Sigmoid colon (tissue), 4 donors: Measurements from ENCODE around the gene SYT11.

Experiments
- POLR2AphosphoS5 ChIP-seq, 4 donors: sonication (generic); formaldehyde crosslinking; IDR thresholded peaks; one replicate each; pipeline ENCODE4 v1.6.1; 2017; ENCODE audit warnings: antibody characterized with exemption in 4 of 4
- TF ChIP-seq, protein P1 (sequence below), 4 experiments: fragments of 450-650 bp in 3 of 4; fragments of 200-600 bp in 1 of 4; IDR thresholded peaks; one replicate each; pipeline ENCODE4 v1.5.1; 2016 to 2019; ENCODE audit warnings: antibody characterized with exemption in 4 of 4, mild to moderate bottlenecking in 3 of 4, moderate library complexity in 2 of 4

GRCh38 chr1:155856975-155857930 lies 2.1 kb upstream of the SYT11 start, which contains the start of gene GON4L:
- TF ChIP-seq, protein P1, sequence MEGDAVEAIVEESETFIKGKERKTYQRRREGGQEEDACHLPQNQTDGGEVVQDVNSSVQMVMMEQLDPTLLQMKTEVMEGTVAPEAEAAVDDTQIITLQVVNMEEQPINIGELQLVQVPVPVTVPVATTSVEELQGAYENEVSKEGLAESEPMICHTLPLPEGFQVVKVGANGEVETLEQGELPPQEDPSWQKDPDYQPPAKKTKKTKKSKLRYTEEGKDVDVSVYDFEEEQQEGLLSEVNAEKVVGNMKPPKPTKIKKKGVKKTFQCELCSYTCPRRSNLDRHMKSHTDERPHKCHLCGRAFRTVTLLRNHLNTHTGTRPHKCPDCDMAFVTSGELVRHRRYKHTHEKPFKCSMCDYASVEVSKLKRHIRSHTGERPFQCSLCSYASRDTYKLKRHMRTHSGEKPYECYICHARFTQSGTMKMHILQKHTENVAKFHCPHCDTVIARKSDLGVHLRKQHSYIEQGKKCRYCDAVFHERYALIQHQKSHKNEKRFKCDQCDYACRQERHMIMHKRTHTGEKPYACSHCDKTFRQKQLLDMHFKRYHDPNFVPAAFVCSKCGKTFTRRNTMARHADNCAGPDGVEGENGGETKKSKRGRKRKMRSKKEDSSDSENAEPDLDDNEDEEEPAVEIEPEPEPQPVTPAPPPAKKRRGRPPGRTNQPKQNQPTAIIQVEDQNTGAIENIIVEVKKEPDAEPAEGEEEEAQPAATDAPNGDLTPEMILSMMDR (IDR thresholded peaks at IDR 0.05), result no peak
- peak in 3 of 4 donors; percentile 54 to 91 (median 74) for TF ChIP-seq POLR2AphosphoS5 (IDR thresholded peaks at IDR 0.05)
